K562 (cell line): Measurements from ENCODE around the gene ZNF200. TPM values are rescaled to one million over a fixed set of nuclear protein-coding genes. Genes with fewer than 3 reads are reported as not detected.
A peak's percentile ranks its signal among the peaks of the same experiment; 100 is the strongest.

Experiments used
- FOXJ2 ChIP-seq: fragments of 200-800 bp; sonication (Bioruptor generic); IDR thresholded peaks from 2 replicates; pipeline ENCODE4 v1.6.1; 2016; ENCODE audit warnings: missing genetic modification characterization, missing compliant biosample characterization
- GABPB2 ChIP-seq: fragments of 250-450 bp; sonication (Bioruptor Pico); conservative IDR thresholded peaks from 2 replicates; pipeline ENCODE4 v1.5.1; 2021; ENCODE audit warnings: mild to moderate bottlenecking
- GTF2A2 ChIP-seq: IDR thresholded peaks from 2 replicates; pipeline ENCODE4 v1.6.1; 2016; ENCODE audit warnings: mild to moderate bottlenecking, missing genetic modification characterization, missing compliant biosample characterization
- ILF3 ChIP-seq: fragments of 450-650 bp; IDR thresholded peaks from 2 replicates; pipeline ENCODE4 v1.6.1; 2018; ENCODE audit warnings: antibody characterized with exemption, mild to moderate bottlenecking, moderate library complexity, borderline replicate concordance
- POLR2G ChIP-seq: fragments of 200-400 bp; formaldehyde crosslinking; IDR thresholded peaks from 2 replicates; pipeline ENCODE4 v1.6.1; 2017; ENCODE audit warnings: low read depth, mild to moderate bottlenecking, antibody characterized with exemption, low read length, moderate library complexity
- PTRF ChIP-seq: fragments of 450-650 bp; IDR thresholded peaks from 2 replicates; pipeline ENCODE4 v1.6.1; 2016; ENCODE audit warnings: mild to moderate bottlenecking, missing genetic modification characterization, missing compliant biosample characterization
- PTTG1 ChIP-seq: fragments of 450-650 bp; IDR thresholded peaks from 2 replicates; pipeline ENCODE4 v1.6.1; 2016; ENCODE audit warnings: low read depth, mild to moderate bottlenecking, missing genetic modification characterization, missing compliant biosample characterization
- SRSF1 ChIP-seq: fragments of 200-400 bp; formaldehyde crosslinking; IDR thresholded peaks from 2 replicates; pipeline ENCODE4 v1.6.1; 2017; ENCODE audit warnings: mild to moderate bottlenecking, low read depth, low read length, moderate library complexity
- THRAP3 ChIP-seq: fragments of 450-650 bp; IDR thresholded peaks from 2 replicates; pipeline ENCODE4 v1.6.1; 2016; ENCODE audit warnings: mild to moderate bottlenecking, inconsistent platforms, borderline replicate concordance
- TOE1 ChIP-seq, 2 experiments: fragments of 450-650 bp in 1 of 2; sonication (generic) in 1 of 2; formaldehyde crosslinking in 1 of 2; IDR thresholded peaks; 2 replicates each; pipeline versions ENCODE4 v1.7.1 to v1.8.0; 2016 to 2022; ENCODE audit warnings: borderline replicate concordance in 2 of 2, mild to moderate bottlenecking in 2 of 2, antibody characterized with exemption in 1 of 2, inconsistent platforms in 1 of 2, low read depth in 1 of 2, missing genetic modification reagents in 1 of 2, moderate library complexity in 1 of 2
- XRCC3 ChIP-seq: fragments of 450-650 bp; IDR thresholded peaks from 2 replicates; pipeline ENCODE4 v1.6.1; 2017; ENCODE audit warnings: mild to moderate bottlenecking, moderate library complexity
- ZNF707 ChIP-seq: fragments of 250-450 bp; sonication (Bioruptor Pico); conservative IDR thresholded peaks from 2 replicates; pipeline ENCODE4 v1.8.0; 2022; ENCODE audit warnings: inconsistent platforms, mild to moderate bottlenecking, moderate library complexity
- polyA plus RNA-seq, 8 experiments: library from polyadenylated mRNA; depleted of rRNA in 4 of 8; stranded (reverse) in 5 of 8; unstranded in 3 of 8; fragments of >200 nt; fragmentation: Nextera tagmentation in 2 of 8; fragmentation: Illumina TruSeq in 1 of 8; extraction: Ambion mirVana in 2 of 8; extraction: Trizol in 1 of 8; gene quantifications; 2 replicates each; pipeline versions ENCODE4 v1.2.1 to v1.2.3, GENCODE V29; 2011 to 2014; ENCODE audit warnings: inconsistent platforms in 1 of 8, missing spikeins in 1 of 8
- total RNA-seq, 7 experiments: library from RNA; depleted of rRNA in 6 of 7; stranded (reverse); fragments of >200 nt in 6 of 7; fragmentation: Illumina TruSeq in 2 of 7; extraction: Trizol in 2 of 7; gene quantifications; 2 replicates each; pipeline versions ENCODE4 v1.2.1 to v1.2.3, GENCODE V29; 2011 to 2021; ENCODE audit warnings: low replicate concordance in 1 of 7
- TF ChIP-seq, protein P1 (sequence below): fragments of 250-450 bp; sonication (Bioruptor Pico); IDR thresholded peaks from 2 replicates; pipeline ENCODE4 v1.8.0; 2021; ENCODE audit warnings: mild to moderate bottlenecking, moderate library complexity
- TF ChIP-seq, protein P2 (sequence below): fragments of 450-650 bp; IDR thresholded peaks from 2 replicates; pipeline ENCODE4 v1.6.1; 2016; ENCODE audit warnings: mild to moderate bottlenecking, moderate library complexity

ZNF200 gene
- total and polyA plus RNA-seq, 9 of the 15 experiments (the other 6 are each of a cell fraction or from before 2014, with no cell fraction given): 4.8 to 14.5 (median 9.2) TPM

DNA sequence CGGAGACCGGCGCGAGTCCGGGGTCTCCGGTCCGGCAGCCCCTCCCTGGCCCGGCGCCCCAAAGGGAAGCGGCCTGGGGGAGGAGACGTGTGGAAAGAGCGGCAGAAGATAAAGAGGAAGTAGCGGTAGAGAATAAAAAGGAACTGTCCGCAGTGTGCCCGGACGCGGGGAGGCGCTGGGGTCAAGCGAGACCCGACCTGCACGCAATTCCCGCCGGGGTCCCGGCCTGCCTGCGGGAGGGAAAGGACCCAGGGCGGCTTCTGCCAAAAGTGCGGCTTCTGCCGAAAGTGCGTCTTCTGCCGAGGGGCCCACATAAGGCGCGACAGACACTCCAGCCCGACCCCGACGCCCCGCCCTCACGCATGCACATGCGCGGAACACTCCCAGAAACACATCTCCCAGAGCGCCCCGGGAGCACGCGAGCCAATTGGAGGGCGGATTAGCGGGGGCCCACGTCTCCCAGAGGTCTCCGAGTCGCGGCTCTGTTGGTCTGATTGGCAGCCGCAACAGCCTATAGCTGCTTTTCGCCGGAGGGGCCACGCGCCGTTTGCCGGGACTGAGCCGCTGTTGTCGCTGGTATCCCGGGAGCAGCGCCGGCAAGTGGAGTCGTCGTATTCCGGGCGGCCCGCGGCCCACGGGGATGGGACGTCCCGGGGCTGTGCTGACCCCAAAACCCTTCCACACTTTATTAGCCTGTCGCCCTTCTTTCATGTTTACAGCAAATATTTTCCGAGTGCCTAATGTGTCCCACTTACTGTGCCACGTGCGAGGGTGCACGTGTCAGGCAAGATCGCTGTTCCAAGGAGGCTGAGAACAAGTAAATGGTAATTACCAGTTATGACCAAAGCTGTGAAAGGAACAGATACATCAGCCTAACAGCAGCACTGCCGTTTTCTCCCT, 29.4 kb upstream of the ZNF200 start (continued):
- TF ChIP-seq TOE1 (IDR thresholded peaks at IDR 0.05; ENCODE audit: borderline replicate concordance) (0 out of 2 replicates have a peak, but pooled peaks have one; percentile 7), TOE1 (CRISPR knock-in tag; IDR thresholded peaks at IDR 0.05; ENCODE audit: borderline replicate concordance, low read depth) (no peak), XRCC3 (no peak), PTTG1 (tag) (no peak), THRAP3 (peak; percentile 37; the same call in 1 of the 2 replicates), PTRF (no peak), SRSF1 (no peak), GTF2A2 (no peak), ILF3 (no peak), FOXJ2 (tag) (no peak; the same call in 1 of the 2 replicates), ZNF707 (no peak), GABPB2 (CRISPR knock-in tag) (no peak), POLR2G (peak; percentile 92)
- TF ChIP-seq, protein P1, sequence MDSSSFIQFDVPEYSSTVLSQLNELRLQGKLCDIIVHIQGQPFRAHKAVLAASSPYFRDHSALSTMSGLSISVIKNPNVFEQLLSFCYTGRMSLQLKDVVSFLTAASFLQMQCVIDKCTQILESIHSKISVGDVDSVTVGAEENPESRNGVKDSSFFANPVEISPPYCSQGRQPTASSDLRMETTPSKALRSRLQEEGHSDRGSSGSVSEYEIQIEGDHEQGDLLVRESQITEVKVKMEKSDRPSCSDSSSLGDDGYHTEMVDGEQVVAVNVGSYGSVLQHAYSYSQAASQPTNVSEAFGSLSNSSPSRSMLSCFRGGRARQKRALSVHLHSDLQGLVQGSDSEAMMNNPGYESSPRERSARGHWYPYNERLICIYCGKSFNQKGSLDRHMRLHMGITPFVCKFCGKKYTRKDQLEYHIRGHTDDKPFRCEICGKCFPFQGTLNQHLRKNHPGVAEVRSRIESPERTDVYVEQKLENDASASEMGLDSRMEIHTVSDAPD: no peak
- TF ChIP-seq, protein P2, sequence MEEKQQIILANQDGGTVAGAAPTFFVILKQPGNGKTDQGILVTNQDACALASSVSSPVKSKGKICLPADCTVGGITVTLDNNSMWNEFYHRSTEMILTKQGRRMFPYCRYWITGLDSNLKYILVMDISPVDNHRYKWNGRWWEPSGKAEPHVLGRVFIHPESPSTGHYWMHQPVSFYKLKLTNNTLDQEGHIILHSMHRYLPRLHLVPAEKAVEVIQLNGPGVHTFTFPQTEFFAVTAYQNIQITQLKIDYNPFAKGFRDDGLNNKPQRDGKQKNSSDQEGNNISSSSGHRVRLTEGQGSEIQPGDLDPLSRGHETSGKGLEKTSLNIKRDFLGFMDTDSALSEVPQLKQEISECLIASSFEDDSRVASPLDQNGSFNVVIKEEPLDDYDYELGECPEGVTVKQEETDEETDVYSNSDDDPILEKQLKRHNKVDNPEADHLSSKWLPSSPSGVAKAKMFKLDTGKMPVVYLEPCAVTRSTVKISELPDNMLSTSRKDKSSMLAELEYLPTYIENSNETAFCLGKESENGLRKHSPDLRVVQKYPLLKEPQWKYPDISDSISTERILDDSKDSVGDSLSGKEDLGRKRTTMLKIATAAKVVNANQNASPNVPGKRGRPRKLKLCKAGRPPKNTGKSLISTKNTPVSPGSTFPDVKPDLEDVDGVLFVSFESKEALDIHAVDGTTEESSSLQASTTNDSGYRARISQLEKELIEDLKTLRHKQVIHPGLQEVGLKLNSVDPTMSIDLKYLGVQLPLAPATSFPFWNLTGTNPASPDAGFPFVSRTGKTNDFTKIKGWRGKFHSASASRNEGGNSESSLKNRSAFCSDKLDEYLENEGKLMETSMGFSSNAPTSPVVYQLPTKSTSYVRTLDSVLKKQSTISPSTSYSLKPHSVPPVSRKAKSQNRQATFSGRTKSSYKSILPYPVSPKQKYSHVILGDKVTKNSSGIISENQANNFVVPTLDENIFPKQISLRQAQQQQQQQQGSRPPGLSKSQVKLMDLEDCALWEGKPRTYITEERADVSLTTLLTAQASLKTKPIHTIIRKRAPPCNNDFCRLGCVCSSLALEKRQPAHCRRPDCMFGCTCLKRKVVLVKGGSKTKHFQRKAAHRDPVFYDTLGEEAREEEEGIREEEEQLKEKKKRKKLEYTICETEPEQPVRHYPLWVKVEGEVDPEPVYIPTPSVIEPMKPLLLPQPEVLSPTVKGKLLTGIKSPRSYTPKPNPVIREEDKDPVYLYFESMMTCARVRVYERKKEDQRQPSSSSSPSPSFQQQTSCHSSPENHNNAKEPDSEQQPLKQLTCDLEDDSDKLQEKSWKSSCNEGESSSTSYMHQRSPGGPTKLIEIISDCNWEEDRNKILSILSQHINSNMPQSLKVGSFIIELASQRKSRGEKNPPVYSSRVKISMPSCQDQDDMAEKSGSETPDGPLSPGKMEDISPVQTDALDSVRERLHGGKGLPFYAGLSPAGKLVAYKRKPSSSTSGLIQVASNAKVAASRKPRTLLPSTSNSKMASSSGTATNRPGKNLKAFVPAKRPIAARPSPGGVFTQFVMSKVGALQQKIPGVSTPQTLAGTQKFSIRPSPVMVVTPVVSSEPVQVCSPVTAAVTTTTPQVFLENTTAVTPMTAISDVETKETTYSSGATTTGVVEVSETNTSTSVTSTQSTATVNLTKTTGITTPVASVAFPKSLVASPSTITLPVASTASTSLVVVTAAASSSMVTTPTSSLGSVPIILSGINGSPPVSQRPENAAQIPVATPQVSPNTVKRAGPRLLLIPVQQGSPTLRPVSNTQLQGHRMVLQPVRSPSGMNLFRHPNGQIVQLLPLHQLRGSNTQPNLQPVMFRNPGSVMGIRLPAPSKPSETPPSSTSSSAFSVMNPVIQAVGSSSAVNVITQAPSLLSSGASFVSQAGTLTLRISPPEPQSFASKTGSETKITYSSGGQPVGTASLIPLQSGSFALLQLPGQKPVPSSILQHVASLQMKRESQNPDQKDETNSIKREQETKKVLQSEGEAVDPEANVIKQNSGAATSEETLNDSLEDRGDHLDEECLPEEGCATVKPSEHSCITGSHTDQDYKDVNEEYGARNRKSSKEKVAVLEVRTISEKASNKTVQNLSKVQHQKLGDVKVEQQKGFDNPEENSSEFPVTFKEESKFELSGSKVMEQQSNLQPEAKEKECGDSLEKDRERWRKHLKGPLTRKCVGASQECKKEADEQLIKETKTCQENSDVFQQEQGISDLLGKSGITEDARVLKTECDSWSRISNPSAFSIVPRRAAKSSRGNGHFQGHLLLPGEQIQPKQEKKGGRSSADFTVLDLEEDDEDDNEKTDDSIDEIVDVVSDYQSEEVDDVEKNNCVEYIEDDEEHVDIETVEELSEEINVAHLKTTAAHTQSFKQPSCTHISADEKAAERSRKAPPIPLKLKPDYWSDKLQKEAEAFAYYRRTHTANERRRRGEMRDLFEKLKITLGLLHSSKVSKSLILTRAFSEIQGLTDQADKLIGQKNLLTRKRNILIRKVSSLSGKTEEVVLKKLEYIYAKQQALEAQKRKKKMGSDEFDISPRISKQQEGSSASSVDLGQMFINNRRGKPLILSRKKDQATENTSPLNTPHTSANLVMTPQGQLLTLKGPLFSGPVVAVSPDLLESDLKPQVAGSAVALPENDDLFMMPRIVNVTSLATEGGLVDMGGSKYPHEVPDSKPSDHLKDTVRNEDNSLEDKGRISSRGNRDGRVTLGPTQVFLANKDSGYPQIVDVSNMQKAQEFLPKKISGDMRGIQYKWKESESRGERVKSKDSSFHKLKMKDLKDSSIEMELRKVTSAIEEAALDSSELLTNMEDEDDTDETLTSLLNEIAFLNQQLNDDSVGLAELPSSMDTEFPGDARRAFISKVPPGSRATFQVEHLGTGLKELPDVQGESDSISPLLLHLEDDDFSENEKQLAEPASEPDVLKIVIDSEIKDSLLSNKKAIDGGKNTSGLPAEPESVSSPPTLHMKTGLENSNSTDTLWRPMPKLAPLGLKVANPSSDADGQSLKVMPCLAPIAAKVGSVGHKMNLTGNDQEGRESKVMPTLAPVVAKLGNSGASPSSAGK: peak; percentile 100
